ENCODE measurements around the gene ARPC1B.
A peak's percentile ranks its signal among the peaks of the same experiment; 100 is the strongest.
"Not testable (repeated sequence)": the region's sequence is repeated elsewhere in the genome, so short reads cannot be mapped to it uniquely, and the experiment has no call there.

ARPC1B gene

DNA sequence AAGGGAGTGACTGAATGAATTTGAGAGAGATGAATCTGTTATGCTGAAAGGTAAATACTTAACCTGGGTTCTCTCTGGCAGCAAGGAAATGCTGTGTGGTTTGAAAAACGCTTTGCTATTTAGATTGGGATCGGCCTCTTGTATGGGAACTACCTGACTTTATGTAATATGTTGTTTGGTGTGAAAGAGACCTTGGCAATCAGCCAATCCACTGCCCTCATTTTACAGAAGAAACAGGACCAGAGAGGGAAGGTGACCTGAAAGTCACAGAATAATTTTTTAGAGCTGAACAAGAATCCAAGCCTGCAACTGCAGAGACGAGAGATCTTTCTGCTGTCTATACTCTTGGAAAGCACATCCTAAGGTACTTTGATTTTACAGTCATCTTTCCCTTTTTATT lies 35.3 kb downstream of the ARPC1B start:
- DNase-seq (ENCODE audit: low spot score): no peak

DNA sequence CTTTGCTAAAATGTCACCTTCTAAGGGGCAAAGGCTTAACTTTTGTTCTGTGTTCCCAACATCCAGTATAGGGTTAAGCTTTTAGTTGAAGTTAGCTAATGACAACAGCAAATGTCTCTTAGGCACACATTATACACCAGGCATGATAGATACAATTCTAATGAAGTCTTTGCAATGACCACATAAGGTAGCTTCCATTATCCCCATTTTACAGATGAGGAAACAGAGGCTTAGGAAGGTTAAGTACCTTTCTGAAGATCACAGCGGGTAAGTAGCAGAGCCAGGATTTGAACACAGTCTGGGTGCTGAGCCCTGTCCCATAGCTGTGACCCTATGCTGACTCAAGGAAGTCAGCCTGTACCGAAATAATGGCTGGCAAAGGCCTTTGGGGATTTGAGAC lies 36.1 kb downstream of the ARPC1B start:
- DNase-seq (ENCODE audit: low spot score): no peak

DNA sequence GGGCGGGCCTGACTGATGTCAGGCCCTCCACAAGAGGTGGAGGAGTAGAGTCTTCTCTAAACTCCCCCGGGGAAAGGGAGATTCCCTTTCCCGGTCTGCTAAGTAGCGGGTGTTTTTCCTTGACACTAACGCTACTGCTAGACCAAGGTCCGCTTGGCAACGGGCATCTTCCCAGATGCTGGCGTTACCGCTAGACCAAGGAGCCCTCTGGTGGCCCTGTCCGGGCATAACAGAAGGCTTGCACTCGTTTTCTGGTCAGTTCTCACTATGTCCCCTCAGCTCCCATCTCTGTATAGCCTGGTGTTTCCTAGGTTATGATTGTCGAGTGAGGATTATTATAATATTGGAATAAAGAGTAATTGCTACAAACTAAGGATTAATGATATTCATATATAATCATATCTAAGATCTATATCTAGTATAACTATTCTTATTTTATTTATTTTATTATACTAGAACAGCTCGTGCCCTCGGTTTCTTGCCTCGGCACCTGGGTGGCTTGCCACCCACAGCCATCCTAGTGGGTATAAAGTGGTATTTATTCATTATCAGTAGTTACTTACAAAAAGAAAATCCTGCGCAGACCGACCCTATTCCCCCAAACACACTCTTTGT lies 41.1 kb downstream of the ARPC1B start:
- not testable (repeated sequence) for DNase-seq (ENCODE audit: low spot score)

DNA sequence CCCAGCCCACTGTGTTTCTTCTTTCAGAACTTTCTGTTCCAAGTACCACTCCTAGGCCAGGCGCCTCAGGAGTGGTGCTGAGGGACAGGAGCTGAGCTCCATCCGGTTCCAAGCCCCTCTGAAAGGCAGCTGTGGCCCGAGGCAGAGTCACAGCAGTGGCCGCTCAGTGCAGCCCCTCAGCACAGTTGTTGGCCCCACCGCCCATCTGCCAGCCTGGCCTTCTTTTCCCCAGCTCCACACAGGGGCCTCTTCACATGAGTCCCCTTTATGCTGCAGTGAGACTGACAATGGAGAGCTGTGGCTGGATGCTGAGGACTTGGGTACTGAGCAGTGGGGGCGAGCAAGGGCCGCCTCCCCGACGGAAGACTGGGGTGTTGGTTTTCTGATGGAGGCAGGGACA lies 43.7 kb downstream of the ARPC1B start:
- DNase-seq (ENCODE audit: low spot score): no peak

DNA sequence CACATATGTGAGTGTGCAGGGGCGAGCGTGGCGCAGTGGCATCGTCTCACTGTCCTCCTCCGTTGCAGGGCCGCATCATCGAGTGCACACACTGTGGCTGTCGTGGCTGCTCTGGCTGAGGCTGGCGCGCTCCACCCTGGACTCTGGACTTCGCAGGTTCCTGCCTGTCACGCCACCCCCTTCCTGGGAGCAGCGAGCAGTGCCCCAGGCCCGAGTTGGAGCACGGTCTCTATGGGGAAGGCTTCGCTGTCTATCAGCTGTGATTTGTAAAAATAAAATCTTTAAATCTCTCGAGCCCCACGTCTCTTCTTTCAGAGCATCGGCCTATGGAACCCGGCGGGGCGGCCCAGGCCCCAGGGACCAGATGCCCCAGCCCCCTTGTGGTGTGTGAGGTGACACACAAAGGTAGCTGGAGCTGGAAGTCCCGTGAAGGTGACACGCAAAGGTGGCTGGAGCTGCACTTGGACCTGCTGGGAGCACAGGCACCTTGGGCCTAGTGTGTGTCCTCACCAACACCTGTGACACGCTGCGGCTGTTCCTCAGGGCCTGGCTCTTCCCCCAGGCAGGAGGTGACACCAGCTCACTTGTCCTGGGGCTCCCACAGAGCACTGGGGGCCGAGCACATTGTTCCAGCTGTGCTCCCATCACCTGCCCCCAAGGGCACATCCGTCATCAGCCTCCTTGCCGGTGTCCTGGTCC lies 44.9 kb downstream of the ARPC1B start:
- no peak for DNase-seq (ENCODE audit: low spot score)

DNA sequence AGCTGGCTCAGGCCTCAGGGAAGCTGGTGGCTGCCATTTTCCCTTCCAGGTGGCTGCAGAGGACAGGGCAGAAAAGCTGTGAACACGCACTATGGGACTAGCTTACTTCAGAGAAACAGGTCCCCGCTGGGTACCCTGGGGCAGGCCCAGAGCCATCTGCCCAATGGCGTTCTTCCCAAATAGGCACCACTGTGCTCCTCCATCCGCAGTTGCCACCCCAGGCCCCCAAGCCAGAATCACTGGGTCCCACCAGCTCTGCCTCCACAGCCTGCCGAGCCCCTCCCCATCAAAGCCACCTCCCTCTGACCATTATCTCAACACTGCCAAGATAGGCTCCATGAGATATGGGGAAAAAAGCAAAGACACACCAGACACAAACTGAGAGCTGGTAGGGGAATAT lies 45.7 kb downstream of the ARPC1B start:
- DNase-seq (ENCODE audit: low spot score): no peak

DNA sequence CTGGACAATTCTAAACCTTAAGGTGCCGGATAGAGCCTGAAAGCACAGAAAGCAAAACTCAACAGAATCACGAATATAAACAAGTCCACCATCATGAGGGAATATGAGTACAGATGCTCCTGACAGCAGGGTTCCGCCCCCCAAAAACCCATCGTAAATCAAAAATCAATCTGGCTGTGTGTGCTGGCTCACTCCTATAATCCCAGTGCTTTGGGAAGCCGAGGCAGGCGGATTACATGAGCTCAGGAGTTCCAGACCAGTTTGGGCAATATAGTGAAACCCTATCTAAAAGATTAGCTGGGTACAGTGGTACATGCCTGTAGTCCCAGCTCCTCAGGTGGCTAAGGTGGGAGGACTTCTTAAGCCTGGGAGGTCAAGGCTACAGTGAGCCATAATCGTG lies 46.5 kb downstream of the ARPC1B start:
- no peak for DNase-seq (ENCODE audit: low spot score)

DNA sequence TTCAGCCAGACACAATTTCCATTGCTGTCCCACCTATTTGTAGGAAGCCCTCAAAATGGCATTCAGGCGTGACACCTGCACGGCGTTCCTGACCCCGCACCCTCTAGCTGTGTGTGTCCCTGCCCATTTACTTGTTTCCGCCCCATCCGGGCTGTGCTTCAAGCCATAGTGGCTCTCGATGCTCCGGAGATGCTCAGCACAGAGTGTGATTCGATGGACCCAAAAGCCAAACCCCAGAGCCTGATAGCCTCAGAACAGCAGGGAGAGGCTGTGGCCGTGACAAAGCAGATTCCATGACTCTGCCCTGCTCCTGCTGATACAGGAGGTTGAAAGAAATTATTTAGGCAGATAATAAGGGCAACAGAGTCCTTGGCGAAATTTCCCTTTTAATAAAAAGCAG lies 47.7 kb downstream of the ARPC1B start:
- no peak for DNase-seq (ENCODE audit: low spot score)

DNA sequence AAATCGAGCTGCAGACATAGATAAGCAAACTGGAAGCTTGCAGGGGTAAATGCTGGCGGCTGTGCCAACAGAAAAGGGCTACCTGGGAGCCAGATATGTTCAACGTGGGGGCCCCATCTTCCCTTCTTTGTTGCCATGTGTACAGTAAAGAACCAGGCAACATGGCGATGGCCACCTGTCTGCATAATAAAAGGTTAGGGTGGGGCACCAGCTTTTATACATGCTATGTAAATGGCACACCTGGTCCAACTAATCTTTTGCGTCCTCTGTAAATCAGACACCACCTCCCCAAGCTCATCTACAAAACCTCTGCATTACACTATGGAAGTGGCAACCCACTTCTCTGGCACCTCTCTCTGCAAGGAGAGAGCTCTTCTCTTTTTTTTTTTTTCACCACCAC lies 48.1 kb downstream of the ARPC1B start:
- DNase-seq (ENCODE audit: low spot score): no peak

DNA sequence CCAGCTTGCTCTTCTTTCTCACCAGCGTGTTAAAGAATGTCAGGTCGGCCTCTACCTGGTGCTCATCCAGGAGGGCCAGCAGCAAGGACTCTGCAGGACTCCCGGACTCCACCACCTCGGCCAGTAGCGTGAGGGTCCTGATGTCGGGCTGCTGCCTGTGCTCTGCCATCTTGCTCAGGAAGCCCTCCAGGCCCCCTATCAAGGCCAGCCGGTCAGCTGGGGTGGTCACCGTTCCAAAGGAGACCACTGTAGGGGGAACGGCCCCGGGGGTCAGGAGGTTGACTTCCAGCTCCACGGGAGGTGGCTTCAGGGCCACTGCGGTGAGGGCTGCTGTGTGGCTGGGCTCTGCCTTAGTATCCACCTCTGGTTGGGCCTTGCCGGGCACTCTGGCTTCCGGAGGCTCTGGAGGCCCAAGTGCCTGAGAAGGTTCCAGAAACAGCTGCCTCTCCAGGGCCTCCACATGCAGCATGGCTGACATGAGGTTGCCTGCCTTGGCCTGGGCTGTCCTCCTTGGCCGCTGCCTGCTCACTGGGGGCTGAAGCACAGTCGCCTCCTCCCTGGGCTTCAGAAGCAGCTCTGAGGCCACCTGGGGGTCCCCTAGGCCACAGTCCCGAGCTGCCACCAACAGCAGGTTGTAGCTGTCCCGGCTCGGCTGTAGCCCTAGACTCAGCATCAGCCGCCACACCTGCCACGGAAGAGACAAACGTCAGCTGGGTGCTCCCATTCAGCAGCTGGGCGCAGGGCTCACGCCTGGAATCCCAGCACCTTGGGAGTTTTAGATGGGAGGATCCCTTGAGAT lies 50.6 kb downstream of the ARPC1B start:
- no peak for DNase-seq (ENCODE audit: low spot score)

DNA sequence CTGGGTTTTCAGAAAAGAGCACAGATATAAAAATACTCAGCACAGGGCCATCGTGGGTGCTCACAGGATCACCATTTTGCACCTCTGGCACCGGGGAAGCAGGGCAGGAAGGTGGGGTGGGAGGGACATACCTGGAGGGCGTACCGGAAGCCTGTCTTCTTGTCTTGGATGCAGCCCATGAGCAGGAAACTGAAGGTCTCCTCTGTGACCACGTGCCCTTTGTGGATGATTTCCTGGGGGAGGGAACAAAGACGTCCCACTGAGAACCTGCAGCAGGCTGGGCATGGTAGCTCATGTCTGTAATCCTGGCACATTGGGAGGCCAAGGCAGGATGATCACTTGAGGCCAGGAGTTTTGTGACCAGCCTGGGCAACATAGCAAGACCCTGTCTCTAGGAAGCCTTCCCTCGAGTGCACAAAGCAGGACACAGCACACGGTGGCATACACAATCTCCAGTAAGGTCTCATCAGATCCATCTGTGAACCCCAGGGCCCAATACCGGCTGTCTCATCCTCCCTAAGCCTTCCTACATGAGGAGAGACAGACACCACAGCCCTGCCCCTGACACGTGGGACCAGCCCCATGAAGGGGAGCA lies 54.5 kb downstream of the ARPC1B start:
- DNase-seq (ENCODE audit: low spot score): no peak

DNA sequence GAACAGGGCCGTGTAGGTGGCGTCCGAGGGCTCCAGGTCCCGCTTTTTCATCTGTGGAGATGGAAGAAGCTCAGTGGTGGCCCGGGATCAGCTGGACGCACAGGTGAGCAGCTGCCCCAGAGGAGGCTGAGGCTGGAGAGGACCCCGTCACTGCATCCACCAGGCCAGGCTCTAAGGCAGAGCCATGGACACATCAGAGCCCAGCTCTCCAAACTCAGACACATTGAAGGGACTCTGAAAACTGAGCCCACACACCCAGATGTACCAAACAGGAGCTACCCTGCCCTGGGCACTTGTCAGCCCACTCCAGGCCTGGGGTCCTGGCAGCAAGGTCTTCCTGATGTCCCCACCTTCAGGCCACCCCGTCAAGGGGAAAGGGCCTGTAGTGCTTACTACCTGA lies 55.2 kb downstream of the ARPC1B start:
- no peak for DNase-seq (ENCODE audit: low spot score)

DNA sequence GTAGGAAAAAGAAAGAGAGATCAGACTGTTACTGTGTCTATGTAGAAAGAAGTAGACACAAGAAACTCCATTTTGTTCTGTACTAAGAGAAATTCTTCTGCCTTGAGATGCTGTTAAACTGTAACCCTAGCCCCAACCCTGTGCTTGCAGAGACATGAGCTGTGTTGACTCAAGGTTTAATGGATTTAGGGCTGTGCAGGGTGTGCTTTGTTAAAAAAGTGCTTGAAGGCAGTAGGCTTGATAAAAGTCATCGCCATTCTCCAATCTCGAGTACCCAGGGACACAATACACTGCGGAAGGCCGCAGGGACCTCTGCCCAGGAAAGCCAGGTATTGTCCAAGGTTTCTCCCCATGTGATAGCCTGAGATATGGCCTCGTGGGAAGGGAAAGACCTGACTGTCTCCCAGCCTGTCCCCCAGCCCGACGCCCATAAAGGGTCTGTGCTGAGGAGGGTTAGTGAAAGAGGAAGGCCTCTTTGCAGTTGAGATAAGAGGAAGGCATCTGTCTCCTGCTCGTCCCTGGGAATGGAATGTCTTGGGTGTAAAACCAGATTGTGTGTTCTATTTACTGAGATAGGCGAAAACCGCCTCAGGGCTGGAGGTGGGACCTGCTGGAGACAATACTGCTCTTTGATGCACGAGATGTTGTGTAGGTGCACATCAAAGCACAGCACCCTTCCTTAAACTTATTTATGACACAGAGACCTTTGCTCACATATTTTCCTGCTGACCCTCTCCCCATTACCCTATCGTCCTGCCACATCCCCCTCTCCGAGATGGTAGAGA lies 57.4 kb downstream of the ARPC1B start:
- not testable (repeated sequence) for DNase-seq (ENCODE audit: low spot score)

DNA sequence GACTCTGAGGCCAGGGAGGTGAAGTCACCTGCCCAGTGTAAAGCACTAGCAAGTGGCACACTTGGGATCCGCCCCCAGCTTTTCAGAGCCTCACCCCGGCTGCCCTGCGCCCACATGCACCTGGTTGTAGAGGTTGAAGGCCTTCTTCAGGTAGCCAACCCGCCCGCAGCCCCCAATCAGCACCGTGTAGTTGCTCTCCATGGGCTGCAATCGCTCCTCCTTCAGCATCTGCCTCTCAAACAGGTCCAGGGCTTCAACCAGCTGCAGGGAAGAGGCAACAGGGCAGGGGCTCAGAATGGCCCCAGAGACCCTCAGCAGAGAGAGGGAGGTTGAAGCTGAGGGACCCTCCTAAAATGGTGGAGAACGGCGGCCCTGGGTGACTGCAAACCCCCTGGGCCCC lies 58.6 kb downstream of the ARPC1B start:
- no peak for DNase-seq (ENCODE audit: low spot score)

DNA sequence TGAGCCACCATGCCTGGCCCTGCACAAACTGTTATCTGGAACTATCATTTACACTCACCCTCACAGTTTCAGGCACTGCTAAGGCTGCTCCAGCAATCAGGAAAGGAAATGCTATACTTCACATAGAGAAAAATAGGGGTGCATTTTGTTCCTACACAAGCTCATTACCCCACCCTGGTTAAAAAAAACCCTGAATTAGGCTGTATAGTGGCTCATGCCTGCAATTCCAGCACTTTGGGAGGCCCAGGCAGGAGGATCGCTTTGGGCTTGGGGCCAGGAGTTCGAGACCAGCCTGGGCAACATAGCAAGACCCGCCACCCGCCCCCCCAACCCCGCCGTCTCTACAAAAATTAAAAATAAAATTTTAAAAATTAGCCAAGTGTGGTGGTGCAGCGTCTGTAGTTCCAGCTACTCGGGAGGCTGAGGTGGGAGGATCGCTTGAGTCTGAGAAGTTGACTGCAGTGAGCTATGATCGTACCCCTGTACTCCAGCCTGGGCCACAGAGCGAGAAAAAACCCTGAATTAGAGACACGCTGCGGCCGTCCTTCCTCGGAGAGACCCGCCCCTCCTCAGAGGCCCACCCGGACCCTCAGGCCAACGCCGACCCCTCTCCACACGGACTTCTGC lies 63.5 kb downstream of the ARPC1B start:
- no peak for DNase-seq (ENCODE audit: low spot score)

DNA sequence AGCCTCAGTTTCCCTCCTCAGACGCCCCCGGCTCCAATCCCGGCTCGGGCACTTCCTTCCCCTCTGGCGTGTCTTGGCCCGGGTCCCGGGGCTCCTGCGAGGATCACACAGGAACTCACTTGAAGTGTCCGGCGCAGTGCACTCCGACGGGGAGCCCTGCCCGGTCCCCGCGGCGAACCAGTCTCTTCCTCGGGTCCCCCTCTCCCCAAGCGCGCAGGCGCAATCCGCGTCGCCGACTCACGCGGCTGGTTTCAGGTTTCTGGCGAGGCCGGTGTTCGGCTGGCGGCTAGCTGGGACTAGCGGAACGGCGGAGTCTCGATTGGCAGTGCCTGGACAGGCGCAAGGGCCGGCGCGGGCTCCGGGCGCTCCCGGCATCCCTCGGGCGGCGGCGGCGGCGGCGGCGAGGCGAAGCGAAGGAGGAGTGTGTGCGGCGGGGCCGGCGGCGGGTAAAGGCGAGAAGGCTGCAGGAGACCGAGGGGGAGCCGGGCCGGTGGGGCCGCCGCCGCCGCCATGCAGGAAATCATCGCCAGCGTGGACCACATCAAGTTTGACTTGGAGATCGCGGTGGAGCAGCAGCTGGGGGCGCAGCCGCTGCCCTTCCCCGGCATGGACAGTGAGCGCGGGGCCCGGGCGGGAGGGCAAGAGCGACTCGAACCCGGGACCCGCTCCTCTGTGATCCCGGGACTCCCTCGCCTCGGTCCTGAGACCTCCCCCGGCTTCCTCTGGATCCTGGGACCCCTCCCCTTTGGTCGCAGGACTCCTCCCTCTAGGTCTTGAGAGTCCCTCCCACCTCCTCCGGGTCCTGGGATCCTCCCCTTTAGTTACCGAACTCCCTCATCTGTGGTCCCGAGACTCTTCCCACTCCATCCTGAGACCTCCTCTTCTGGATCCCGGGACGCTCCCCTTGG lies 64.3 kb downstream of the ARPC1B start, which contains the start of the genes CPSF4 and PTCD1:
TSS of gene CPSF4 (plus strand) at position 371 of the 908 bp plus-strand sequence. CDS start at position 511, 140 bp downstream.
TSS of gene PTCD1 (minus strand) at position 226 of the 908 bp plus-strand sequence. CDS start 3,556 bp downstream, outside the sequence.
- DNase-seq (ENCODE audit: low spot score): peak; percentile 98

DNA sequence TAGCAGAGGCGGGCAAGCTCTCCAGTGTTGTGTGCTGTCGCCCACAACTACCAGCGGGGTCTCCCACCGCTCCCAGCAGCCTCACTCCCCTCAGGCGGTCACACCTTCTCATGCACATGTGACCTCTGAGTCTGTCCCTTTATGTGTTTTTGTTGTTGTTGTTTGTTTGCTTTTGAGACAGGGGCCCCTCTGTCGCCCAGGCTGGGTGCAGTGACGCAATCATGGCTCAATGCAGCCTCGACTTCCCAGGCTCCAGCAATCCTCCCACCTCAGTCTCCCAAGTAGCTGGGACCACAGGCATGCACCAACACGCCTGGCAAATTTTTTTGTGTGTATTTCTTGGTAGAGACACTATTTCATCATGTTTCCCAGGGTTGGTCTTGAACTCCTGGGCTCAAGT lies 65.7 kb downstream of the ARPC1B start:
- no peak for DNase-seq (ENCODE audit: low spot score)

Data from ecto neural progenitor cell (in vitro differentiated cells).